ENCODE measurements around the gene SMTN.
A peak's percentile ranks its signal among the peaks of the same experiment; 100 is the strongest.

The SMTN gene

DNA sequence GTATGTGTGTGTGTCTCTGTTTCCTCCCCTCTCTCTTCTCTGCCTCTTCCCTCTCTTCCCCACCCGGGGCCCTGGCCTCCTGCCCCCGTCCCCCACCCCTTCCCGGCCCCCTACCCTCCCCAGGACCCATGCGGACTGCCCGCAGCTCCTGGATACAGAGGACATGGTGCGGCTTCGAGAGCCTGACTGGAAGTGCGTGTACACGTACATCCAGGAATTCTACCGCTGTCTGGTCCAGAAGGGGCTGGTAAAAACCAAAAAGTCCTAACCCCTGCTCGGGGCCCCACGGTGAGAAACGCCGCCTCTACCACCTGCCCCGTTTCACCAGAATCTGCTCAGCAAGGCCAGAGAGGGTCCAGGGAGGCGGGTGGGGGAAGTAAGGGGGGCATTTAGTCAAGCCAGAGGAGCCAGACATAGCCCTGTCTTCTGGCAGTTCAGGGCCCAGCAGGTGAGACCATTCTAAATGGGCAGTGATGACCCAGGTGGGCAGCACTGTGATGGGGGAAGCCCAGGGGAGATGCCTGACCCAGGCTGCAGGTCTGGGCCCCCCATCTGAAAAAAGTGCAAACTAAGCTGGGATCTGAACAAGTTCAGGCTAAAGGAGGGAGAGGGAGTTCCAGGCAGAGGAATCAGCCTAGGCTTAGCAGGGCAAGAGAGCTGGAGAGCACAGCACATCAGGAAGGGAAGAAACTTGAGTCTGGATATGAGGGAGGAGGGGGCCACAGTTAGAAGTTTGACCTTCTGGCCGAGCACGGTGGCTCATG, 19.8 kb downstream of the SMTN start:
- no peak for DNase-seq (ENCODE audit: low spot score)
- TF ChIP-seq, protein P1, sequence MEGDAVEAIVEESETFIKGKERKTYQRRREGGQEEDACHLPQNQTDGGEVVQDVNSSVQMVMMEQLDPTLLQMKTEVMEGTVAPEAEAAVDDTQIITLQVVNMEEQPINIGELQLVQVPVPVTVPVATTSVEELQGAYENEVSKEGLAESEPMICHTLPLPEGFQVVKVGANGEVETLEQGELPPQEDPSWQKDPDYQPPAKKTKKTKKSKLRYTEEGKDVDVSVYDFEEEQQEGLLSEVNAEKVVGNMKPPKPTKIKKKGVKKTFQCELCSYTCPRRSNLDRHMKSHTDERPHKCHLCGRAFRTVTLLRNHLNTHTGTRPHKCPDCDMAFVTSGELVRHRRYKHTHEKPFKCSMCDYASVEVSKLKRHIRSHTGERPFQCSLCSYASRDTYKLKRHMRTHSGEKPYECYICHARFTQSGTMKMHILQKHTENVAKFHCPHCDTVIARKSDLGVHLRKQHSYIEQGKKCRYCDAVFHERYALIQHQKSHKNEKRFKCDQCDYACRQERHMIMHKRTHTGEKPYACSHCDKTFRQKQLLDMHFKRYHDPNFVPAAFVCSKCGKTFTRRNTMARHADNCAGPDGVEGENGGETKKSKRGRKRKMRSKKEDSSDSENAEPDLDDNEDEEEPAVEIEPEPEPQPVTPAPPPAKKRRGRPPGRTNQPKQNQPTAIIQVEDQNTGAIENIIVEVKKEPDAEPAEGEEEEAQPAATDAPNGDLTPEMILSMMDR (IDR thresholded peaks at IDR 0.05; ENCODE audit: borderline replicate concordance, control extremely low read depth, extremely low read depth, insufficient read depth, missing control alignments), result no peak
- in situ Hi-C loops (cut with MboI; ENCODE audit: low sequenced_read_pairs, unreplicated experiment), result no loop called here

DNA sequence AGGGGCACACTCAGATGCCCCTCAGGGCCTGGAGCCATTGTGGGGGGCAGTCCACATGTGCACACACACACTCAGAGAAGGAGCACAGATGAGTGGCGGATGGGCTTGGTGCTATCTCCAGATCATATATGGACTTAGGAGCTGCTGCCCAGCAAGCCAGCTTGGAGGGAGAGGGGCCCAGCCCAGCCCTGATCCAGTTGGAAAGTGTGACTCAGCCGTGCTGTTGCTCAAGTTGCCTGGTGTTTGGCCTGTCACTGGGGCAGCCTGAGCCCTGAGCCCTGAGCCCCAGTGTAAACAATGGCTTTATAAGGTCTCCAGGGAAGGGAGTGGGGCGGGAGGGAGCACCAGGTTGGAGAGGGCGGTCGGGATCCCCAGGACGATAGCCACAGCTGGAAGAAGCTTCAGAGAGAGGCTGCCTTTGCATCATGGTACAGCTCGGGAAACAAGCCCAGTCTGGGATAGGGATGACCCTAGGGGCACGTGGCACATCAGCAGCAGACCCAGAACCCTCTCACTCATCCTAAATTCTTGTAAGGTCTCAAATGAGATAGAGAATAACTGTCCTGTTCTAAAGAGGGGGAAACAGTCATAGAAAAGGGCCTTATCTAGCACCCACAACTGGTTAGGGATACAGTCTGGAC, 21.4 kb downstream of the SMTN start:
- in situ Hi-C loops (cut with MboI; ENCODE audit: low sequenced_read_pairs, unreplicated experiment), result no loop called here
- DNase-seq (ENCODE audit: low spot score), result no peak
- TF ChIP-seq, protein P1 (IDR thresholded peaks at IDR 0.05; ENCODE audit: borderline replicate concordance, control extremely low read depth, extremely low read depth, insufficient read depth, missing control alignments), result no peak

DNA sequence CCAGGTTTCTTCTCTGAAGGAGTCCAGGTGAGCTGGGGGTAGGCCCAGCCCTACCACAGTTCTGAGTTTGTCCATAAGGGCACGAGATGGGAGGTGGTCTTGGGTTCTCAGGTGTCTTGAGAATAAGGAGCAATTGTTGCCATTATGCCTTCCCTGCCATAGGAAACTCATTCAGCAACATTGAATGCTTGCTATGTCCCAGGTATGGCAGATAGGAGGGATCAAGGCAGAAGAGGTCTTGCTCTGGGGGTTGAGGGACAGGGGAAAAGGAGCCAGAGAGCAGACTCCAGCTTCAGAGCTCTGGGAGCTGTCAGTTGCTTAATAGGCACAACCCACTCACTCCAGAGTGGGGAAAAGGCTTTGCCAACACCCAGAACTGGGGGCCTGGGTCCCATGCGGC, 22.0 kb downstream of the SMTN start:
- TF ChIP-seq, protein P1 (IDR thresholded peaks at IDR 0.05; ENCODE audit: borderline replicate concordance, control extremely low read depth, extremely low read depth, insufficient read depth, missing control alignments), result no peak
- no peak for DNase-seq (ENCODE audit: low spot score)
- in situ Hi-C loops (cut with MboI; ENCODE audit: low sequenced_read_pairs, unreplicated experiment), result no loop called here

DNA sequence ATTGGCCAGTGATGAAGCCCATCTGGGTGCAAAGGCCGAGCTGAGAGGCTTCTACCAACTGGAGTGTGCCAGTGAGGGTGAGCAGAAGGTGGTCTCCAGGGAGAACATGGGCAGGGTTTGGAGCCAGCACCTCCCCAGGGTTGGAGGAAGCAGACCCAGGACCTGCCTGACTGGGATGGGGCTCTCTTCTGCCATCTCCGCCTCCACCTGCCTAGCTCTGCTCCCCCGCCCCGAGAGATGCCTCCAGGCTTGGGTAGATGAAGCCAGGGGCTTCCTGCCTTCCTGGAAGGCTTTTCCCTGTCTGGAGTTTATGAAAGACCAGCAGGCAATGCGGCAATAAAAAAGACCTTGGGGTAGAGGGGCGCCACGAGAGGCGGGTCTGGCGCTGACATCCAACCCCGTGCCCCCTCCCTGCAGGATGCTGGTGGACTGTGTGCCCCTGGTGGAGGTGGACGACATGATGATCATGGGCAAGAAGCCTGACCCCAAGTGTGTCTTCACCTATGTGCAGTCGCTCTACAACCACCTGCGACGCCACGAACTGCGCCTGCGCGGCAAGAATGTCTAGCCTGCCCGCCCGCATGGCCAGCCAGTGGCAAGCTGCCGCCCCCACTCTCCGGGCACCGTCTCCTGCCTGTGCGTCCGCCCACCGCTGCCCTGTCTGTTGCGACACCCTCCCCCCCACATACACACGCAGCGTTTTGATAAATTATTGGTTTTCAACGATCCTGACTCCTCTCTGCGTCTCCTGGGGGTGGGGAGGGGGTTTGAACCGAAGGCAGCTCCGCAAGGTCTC, 23.0 kb downstream of the SMTN start:
- in situ Hi-C loops (cut with MboI; ENCODE audit: low sequenced_read_pairs, unreplicated experiment), result no loop called here
- TF ChIP-seq, protein P1 (IDR thresholded peaks at IDR 0.05; ENCODE audit: borderline replicate concordance, control extremely low read depth, extremely low read depth, insufficient read depth, missing control alignments), result no peak
- DNase-seq (ENCODE audit: low spot score), result no peak

DNA sequence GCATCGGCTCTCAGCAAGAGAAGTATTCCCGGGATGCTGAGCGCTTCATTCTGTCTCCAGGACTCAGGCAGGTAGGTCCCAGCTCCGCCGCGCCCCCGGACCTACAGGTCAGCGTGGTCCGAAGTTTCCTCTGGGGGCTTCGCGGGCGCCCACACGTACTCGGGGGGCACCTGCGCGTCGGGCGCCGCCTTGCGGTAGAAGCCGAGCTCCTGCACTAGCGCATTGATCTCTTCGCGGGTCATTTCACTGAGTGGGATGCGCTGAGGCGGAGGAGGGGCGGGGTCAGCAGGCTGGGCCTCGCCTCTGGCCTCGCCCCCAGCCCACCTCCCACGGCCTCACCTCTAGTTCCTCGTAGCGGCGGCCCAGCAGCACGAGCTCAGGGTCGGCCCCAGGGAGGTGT, 23.8 kb downstream of the SMTN start:
- in situ Hi-C loops (cut with MboI; ENCODE audit: low sequenced_read_pairs, unreplicated experiment), result no loop called here
- no peak for DNase-seq (ENCODE audit: low spot score)
- TF ChIP-seq, protein P1 (IDR thresholded peaks at IDR 0.05; ENCODE audit: borderline replicate concordance, control extremely low read depth, extremely low read depth, insufficient read depth, missing control alignments), result peak; percentile 22

DNA sequence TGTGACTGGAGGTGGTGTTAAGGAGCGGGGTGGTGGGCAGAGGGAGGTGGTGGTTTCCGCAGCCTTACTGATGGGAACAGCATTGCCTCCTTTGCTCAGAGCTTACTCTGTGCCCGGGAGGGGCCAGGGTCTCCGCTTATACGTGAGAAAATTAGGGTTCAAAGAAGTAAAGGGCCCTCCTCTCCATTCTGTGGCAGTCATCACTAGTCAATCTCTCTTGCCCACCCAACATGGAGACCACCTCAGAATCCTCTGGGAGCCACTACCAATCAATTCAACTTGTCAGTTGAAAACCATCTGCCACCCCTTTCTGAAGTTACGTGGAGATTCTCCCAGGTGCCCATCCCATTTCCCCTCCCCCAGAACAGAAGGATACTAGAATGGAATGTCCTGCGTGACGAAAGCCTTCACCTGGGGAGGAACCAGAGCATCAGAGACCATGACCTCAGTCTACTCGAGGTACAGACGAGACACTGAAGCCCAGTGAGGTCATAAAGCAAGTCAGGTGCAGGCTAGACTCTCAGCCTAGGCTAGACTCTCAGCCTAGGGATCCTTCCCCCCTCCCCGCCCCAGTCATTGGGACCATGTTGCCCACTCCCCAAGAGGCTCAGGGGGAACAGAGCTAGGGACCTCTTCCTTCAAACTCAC, 24.3 kb downstream of the SMTN start:
- DNase-seq (ENCODE audit: low spot score), result no peak
- in situ Hi-C loops (cut with MboI; ENCODE audit: low sequenced_read_pairs, unreplicated experiment), result no loop called here
- TF ChIP-seq, protein P1 (IDR thresholded peaks at IDR 0.05; ENCODE audit: borderline replicate concordance, control extremely low read depth, extremely low read depth, insufficient read depth, missing control alignments), result no peak

Data from GM13976 (cell line).